ENCODE results near the gene TSC22D4.

TSC22D4 gene

GRCh38 chr7:100428199-100428966 is 50.6 kb downstream of the TSC22D4 start, which contains the start of gene ZCWPW1:
TSS of gene ZCWPW1 (minus strand) at chr7:100428703. CDS start at chr7:100420649, 8,054 bp downstream.
- H3K4me3 ChIP-seq (ENCODE audit: low read length): peak within 1 kb of the TSS; percentile 91
- TF ChIP-seq CTCF (conservative IDR thresholded peaks at IDR 0.05; ENCODE audit: low read length): no peak
- DNase-seq (ENCODE audit: low read depth): peak; percentile 98

- peak overlapping the region; percentile 89 for H3K4me3 ChIP-seq (ENCODE audit: low read length)
- no peak for DNase-seq (ENCODE audit: low read depth)
- TF ChIP-seq CTCF (conservative IDR thresholded peaks at IDR 0.05; ENCODE audit: low read length): no peak
These were observed 51.2 kb downstream of the TSC22D4 start for GRCh38 chr7:100427762-100428198.

- DNase-seq (ENCODE audit: low read depth): no peak
- no peak for TF ChIP-seq CTCF (conservative IDR thresholded peaks at IDR 0.05; ENCODE audit: low read length)
- H3K4me3 ChIP-seq (ENCODE audit: low read length): no peak overlapping the region
These were observed 52.5 kb downstream of the TSC22D4 start for GRCh38 chr7:100426516-100426915.

GRCh38 chr7:100425347-100425746 is 53.7 kb downstream of the TSC22D4 start:
- DNase-seq (ENCODE audit: low read depth): no peak
- no peak for TF ChIP-seq CTCF (conservative IDR thresholded peaks at IDR 0.05; ENCODE audit: low read length)
- H3K4me3 ChIP-seq (ENCODE audit: low read length): no peak overlapping the region

- H3K4me3 ChIP-seq (ENCODE audit: low read length): no peak overlapping the region
- no peak for TF ChIP-seq CTCF (conservative IDR thresholded peaks at IDR 0.05; ENCODE audit: low read length)
- DNase-seq (ENCODE audit: low read depth): no peak
These were observed 55.7 kb downstream of the TSC22D4 start for GRCh38 chr7:100423315-100423714.

GRCh38 chr7:100419660-100420226 is 59.3 kb downstream of the TSC22D4 start:
- no peak overlapping the region for H3K4me3 ChIP-seq (ENCODE audit: low read length)
- DNase-seq (ENCODE audit: low read depth): no peak
- TF ChIP-seq CTCF (conservative IDR thresholded peaks at IDR 0.05; ENCODE audit: low read length): no peak
